ENCODE measurements around the gene RIGI.
"Not testable (repeated sequence)": the region's sequence is repeated elsewhere in the genome, so short reads cannot be mapped to it uniquely, and the experiment has no call there.

The RIGI gene

DNA sequence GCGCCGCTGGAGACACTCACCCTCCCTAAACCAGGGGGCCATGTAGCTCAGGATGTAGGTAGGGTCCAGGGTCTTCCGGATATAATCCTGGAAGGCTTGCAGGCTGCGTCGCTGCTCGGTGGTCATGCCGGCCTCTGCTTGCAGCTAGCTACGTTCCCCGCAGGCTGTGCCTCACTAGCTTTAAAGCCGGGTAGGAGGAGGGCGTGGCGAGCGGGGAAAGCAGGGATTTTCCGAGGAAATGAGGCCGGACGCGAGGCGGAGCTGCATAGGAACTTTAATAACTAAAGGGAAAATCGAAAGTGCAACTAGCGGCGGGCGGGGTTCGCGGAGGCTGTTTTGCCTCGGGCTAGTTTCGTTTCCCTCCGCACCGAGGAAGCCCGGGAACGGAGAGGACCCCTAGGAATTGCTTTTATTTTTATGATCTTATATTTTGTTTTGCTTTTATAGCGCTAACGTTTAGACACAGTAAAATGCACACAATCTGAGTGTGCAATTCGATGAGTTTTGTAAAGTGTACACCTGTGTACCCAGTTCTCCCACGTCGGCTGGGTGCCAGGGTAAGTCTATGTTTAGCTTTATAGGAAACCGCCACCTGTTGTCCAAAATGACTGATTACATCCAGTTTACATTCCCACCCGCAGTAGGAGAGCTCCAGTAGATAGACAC, at the start of gene RIGI:
RIGI (minus strand) TSS at position 156 of the 666 bp plus-strand sequence; CDS start at position 126, 30 bp downstream.
- peak; percentile 65 for DNase-seq (ENCODE audit: low read depth)

GRCh38 chr9:32574858-32575257, 48.9 kb upstream of the RIGI start:
- no peak for DNase-seq (ENCODE audit: low read depth)

DNA sequence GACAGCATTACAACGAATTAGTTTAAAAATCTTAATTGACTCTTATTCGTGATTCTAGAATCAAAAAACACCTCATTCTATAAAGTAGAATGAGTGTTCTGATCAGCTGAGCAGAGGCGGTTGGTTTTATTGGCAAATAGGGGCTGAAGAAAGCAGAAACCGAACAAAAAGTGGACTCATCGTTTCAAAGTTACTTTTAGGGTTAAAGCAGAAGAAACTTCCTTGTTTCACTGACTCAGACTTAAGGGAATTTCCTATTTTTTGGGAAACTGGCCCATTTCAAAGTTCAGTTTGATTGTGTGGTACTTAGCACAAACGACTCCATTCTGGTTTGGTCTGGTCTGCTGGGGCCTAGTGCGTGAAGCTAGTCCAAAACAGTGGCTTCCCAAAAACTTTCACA, 47.8 kb upstream of the RIGI start:
- no peak for DNase-seq (ENCODE audit: low read depth)

DNA sequence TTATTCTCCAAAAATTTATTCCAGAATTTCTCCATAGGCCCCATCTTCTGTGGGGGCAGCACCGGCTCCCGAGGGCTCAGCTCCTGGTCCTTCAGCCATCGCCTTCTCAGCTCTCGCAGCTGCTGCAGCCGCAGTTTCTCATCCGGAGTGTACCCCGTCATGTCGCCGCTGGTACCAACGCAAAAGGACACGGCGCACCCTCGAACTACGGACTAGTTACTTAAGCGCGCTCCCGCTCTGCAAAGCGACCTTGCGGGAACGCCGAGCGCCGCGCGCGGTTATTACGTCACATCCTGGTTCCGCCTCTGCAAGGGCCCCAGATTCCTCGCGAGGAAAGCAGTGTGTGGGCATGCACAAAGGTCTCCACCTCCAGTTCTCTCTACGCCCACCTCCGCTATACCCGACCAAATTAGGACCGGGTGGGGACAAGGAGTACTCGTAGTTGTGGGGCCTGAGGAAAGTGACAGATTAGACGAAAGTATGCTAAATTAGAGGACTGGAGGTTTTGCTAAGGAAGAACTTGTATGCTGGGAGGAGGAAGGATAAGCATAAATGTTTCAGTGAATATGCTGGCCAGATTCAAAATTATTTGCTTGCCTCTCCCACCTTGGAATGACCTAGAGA, 47.0 kb upstream of the RIGI start, which contains the start of gene NDUFB6:
NDUFB6 (minus strand) TSS at position 260 of the 624 bp plus-strand sequence; CDS start at position 161, 99 bp downstream.
- peak; percentile 92 for DNase-seq (ENCODE audit: low read depth)

GRCh38 chr9:32571969-32572899, 46.2 kb upstream of the RIGI start:
- peak; percentile 48 for DNase-seq (ENCODE audit: low read depth)

- no peak for DNase-seq (ENCODE audit: low read depth)
These were observed 44.3 kb upstream of the RIGI start for GRCh38 chr9:32570262-32570661.

GRCh38 chr9:32566770-32567169, 40.8 kb upstream of the RIGI start:
- no peak for DNase-seq (ENCODE audit: low read depth)

GRCh38 chr9:32565967-32566366, 40.0 kb upstream of the RIGI start:
- DNase-seq (ENCODE audit: low read depth): no peak

DNA sequence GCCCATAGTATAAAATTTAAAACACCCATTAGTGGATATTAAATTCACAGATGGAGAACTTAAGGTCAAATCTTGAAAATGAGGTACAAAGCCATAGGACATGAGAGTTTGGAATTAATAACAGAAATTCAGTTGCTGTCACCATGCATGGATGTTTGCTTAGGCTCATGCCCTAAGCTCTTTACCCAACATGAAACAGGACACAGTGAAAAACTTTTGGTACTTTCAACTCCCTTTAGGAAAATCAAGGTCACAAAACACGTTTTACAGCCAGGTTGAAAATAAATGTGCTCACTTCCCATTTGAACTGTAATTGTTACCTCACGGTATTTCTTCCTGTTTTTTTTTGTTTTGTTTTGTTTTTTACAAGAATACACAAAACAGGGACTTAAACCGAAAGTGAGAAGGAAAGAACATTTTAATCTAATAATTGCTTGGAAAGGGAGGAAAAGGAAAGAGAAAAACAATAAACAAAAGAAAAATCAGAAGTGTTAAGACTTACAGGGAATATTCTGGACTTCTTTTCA, 32.5 kb upstream of the RIGI start:
- no peak for DNase-seq (ENCODE audit: low read depth)

DNA sequence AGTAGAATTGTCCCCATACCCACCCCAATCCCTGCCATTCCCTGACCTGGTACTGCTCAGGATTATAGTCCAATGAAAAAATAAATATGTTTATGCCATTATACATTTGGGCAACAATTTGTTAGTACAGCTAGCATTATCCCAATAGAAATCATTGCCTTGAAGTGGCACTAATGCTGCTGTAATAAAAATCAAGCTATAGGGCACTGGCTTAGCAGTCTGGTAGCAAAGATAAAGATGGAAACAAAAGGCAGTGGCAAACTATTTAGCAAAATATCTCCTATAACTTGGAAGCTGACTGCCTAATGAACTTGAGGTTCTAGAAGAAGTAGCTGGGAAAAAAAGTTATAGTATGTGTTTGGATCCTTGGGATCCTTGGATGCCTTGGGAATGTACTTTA, 28.6 kb upstream of the RIGI start:
- no peak for DNase-seq (ENCODE audit: low read depth)

GRCh38 chr9:32554107-32554506, 28.1 kb upstream of the RIGI start:
- DNase-seq (ENCODE audit: low read depth): no peak

GRCh38 chr9:32552172-32552872, 26.3 kb upstream of the RIGI start, which contains the start of the genes SMIM27 and TOPORS:
TSS of gene SMIM27 (plus strand) at chr9:32552327. CDS start at chr9:32552435, 108 bp downstream.
TSS of gene TOPORS (minus strand) at chr9:32552586. CDS start at chr9:32552436, 150 bp downstream.
- peak; percentile 85 for DNase-seq (ENCODE audit: low read depth)

GRCh38 chr9:32551276-32552051, 25.5 kb upstream of the RIGI start:
- DNase-seq (ENCODE audit: low read depth): peak; percentile 15

GRCh38 chr9:32550562-32551275, 24.7 kb upstream of the RIGI start:
- peak; percentile 89 for DNase-seq (ENCODE audit: low read depth)

DNA sequence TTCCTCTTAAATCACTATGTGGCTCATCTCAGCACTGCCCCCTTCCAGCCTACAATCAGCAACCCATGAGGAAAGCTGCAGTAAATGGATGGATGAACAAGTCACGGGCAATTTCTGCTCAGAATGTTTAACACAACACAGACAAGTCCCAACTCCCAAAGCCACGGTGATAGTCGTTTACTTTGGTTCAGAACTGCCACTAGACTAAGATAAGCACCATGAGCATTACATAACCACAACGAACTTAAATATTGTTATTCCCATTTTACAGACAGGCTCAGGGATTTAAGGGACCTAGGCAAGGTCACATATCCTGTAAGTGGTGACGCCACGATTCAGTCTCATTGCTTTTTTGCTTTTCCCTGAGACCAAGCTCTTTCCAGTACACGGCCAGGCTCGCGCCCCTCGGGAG, 24.2 kb upstream of the RIGI start:
- DNase-seq (ENCODE audit: low read depth): no peak

DNA sequence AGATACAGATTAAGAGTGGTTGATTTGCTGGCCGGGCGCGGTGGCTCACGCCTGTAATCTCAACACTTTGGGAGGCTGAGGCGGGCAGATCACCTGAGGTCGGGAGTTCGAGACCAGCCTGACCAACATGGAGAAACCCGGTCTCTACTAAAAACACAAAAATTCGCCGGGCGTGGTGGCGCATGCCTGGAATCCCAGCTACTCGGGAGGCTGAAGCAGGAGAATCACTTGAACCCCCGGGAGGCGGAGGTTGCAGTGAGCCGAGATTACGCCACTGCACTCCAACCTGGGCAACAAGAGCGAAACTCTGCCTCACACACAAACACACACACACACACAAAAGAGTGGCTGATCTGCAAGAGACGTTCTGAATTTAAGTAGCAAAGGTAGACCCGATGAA, 22.2 kb upstream of the RIGI start:
- DNase-seq (ENCODE audit: low read depth): not testable (repeated sequence)

- DNase-seq (ENCODE audit: low read depth): no peak
These were observed 19.9 kb upstream of the RIGI start for GRCh38 chr9:32545884-32546283.

- DNase-seq (ENCODE audit: low read depth): no peak
These were observed 17.1 kb upstream of the RIGI start for GRCh38 chr9:32543047-32543446.

- no peak for DNase-seq (ENCODE audit: low read depth)
These were observed 7.8 kb upstream of the RIGI start for GRCh38 chr9:32533816-32534215.

DNA sequence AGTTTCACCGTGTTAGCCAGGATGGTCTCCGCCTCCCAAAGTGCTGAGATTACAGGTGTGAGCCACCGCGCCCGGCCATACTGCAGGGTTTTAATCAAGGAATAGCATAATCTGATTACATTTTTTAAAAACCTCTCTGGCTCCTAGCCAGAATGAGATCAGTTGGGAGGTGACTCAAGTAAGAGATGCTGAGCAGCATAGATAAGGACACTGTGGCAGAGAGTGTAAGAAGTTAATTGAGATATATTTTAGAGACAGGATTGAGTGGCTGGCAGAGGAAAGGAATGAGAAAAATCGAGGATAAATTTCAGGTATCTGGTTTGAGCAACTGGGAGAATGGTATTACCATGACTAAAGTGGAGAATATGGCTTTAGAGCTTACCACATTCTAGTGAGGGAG, 7.3 kb upstream of the RIGI start:
- no peak for DNase-seq (ENCODE audit: low read depth)
